ENCODE results near the gene MAP3K10.

MAP3K10 gene

GRCh38 chr19:40219721-40220276 lies 28.6 kb downstream of the MAP3K10 start:
- peaks cover 44% of the 10 kb centered on the region for H3K27me3 ChIP-seq (ENCODE audit: insufficient read depth, low read length)
- no peak overlapping the region for H3K9ac ChIP-seq (ENCODE audit: low read depth, low read length)
- no peaks in the 10 kb centered on the region for H3K9me3 ChIP-seq (ENCODE audit: insufficient read depth, low read depth, low read length)
- no peaks in the 10 kb centered on the region for H3K36me3 ChIP-seq (ENCODE audit: insufficient read depth, low read depth, low read length)
- no peak overlapping the region for H3K27ac ChIP-seq (ENCODE audit: low read length)
- H3K4me1 ChIP-seq (ENCODE audit: insufficient read depth, low read length) = no peaks in the 10 kb centered on the region
- H3K4me3 ChIP-seq (ENCODE audit: low read length) = no peak overlapping the region

GRCh38 chr19:40220674-40221073 lies 29.4 kb downstream of the MAP3K10 start:
- Histone ChIP-seq H3K9me3 (ENCODE audit: insufficient read depth, low read depth, low read length) (no peaks in the 10 kb centered on the region), H3K4me1 (ENCODE audit: insufficient read depth, low read length) (no peaks in the 10 kb centered on the region), H3K27me3 (ENCODE audit: insufficient read depth, low read length) (peaks cover 49% of the 10 kb centered on the region)

GRCh38 chr19:40221858-40222619 lies 30.8 kb downstream of the MAP3K10 start:
- Histone ChIP-seq H3K27me3 (ENCODE audit: insufficient read depth, low read length) (peaks cover 39% of the 10 kb centered on the region), H3K4me3 (ENCODE audit: low read length) (no peak overlapping the region), H3K9me3 (ENCODE audit: insufficient read depth, low read depth, low read length) (no peaks in the 10 kb centered on the region), H3K4me1 (ENCODE audit: insufficient read depth, low read length) (no peaks in the 10 kb centered on the region), H3K9ac (ENCODE audit: low read depth, low read length) (no peak overlapping the region), H3K27ac (ENCODE audit: low read length) (no peak overlapping the region), H3K36me3 (ENCODE audit: insufficient read depth, low read depth, low read length) (no peaks in the 10 kb centered on the region)

More at GRCh38 chr19:40220674-40221073, 29.4 kb downstream of the MAP3K10 start:
- Histone ChIP-seq H3K4me3 (ENCODE audit: low read length) (no peak overlapping the region), H3K36me3 (ENCODE audit: insufficient read depth, low read depth, low read length) (no peaks in the 10 kb centered on the region), H3K9ac (ENCODE audit: low read depth, low read length) (no peak overlapping the region), H3K27ac (ENCODE audit: low read length) (no peak overlapping the region)

- Histone ChIP-seq H3K27me3 (ENCODE audit: insufficient read depth, low read length) (peaks cover 32% of the 10 kb centered on the region), H3K4me3 (ENCODE audit: low read length) (no peak overlapping the region), H3K36me3 (ENCODE audit: insufficient read depth, low read depth, low read length) (no peaks in the 10 kb centered on the region), H3K4me1 (ENCODE audit: insufficient read depth, low read length) (no peaks in the 10 kb centered on the region), H3K27ac (ENCODE audit: low read length) (no peak overlapping the region), H3K9me3 (ENCODE audit: insufficient read depth, low read depth, low read length) (no peaks in the 10 kb centered on the region), H3K9ac (ENCODE audit: low read depth, low read length) (no peak overlapping the region)
Measured at GRCh38 chr19:40223135-40223822, 32.1 kb downstream of the MAP3K10 start.

GRCh38 chr19:40224342-40225150 lies 33.3 kb downstream of the MAP3K10 start:
- H3K4me1 ChIP-seq (ENCODE audit: insufficient read depth, low read length) = no peaks in the 10 kb centered on the region
- H3K4me3 ChIP-seq (ENCODE audit: low read length) = no peak overlapping the region
- H3K27me3 ChIP-seq (ENCODE audit: insufficient read depth, low read length) = peaks cover 21% of the 10 kb centered on the region
- no peak overlapping the region for H3K27ac ChIP-seq (ENCODE audit: low read length)
- H3K9me3 ChIP-seq (ENCODE audit: insufficient read depth, low read depth, low read length) = no peaks in the 10 kb centered on the region
- H3K9ac ChIP-seq (ENCODE audit: low read depth, low read length) = no peak overlapping the region
- no peaks in the 10 kb centered on the region for H3K36me3 ChIP-seq (ENCODE audit: insufficient read depth, low read depth, low read length)

GRCh38 chr19:40225440-40226305 lies 34.4 kb downstream of the MAP3K10 start:
- peaks cover 10% of the 10 kb centered on the region for H3K27me3 ChIP-seq (ENCODE audit: insufficient read depth, low read length)
- no peak overlapping the region for H3K27ac ChIP-seq (ENCODE audit: low read length)
- no peak overlapping the region for H3K9ac ChIP-seq (ENCODE audit: low read depth, low read length)
- H3K9me3 ChIP-seq (ENCODE audit: insufficient read depth, low read depth, low read length) = no peaks in the 10 kb centered on the region
- H3K36me3 ChIP-seq (ENCODE audit: insufficient read depth, low read depth, low read length) = no peaks in the 10 kb centered on the region
- no peaks in the 10 kb centered on the region for H3K4me1 ChIP-seq (ENCODE audit: insufficient read depth, low read length)
- H3K4me3 ChIP-seq (ENCODE audit: low read length) = no peak overlapping the region

- no peak overlapping the region for H3K27ac ChIP-seq (ENCODE audit: low read length)
- H3K9ac ChIP-seq (ENCODE audit: low read depth, low read length) = no peak overlapping the region
- H3K36me3 ChIP-seq (ENCODE audit: insufficient read depth, low read depth, low read length) = no peaks in the 10 kb centered on the region
- H3K27me3 ChIP-seq (ENCODE audit: insufficient read depth, low read length) = peaks cover 9% of the 10 kb centered on the region
- H3K4me3 ChIP-seq (ENCODE audit: low read length) = no peak overlapping the region
- peaks cover 10% of the 10 kb centered on the region for H3K4me1 ChIP-seq (ENCODE audit: insufficient read depth, low read length)
- no peaks in the 10 kb centered on the region for H3K9me3 ChIP-seq (ENCODE audit: insufficient read depth, low read depth, low read length)
Measured at GRCh38 chr19:40228346-40228745, 37.1 kb downstream of the MAP3K10 start.

GRCh38 chr19:40228863-40229262 lies 37.6 kb downstream of the MAP3K10 start:
- peaks cover 9% of the 10 kb centered on the region; the same call in 1 of the 2 replicates for H3K27me3 ChIP-seq (ENCODE audit: insufficient read depth, low read length)
- peaks cover 10% of the 10 kb centered on the region for H3K4me1 ChIP-seq (ENCODE audit: insufficient read depth, low read length)
- no peaks in the 10 kb centered on the region for H3K36me3 ChIP-seq (ENCODE audit: insufficient read depth, low read depth, low read length)
- H3K9ac ChIP-seq (ENCODE audit: low read depth, low read length) = no peak overlapping the region
- no peak overlapping the region for H3K27ac ChIP-seq (ENCODE audit: low read length)
- no peak overlapping the region for H3K4me3 ChIP-seq (ENCODE audit: low read length)
- no peaks in the 10 kb centered on the region for H3K9me3 ChIP-seq (ENCODE audit: insufficient read depth, low read depth, low read length)

GRCh38 chr19:40229484-40229883 lies 38.3 kb downstream of the MAP3K10 start:
- H3K4me3 ChIP-seq (ENCODE audit: low read length) = no peak overlapping the region
- no peak overlapping the region for H3K9ac ChIP-seq (ENCODE audit: low read depth, low read length)
- peaks cover 10% of the 10 kb centered on the region for H3K4me1 ChIP-seq (ENCODE audit: insufficient read depth, low read length)
- no peaks in the 10 kb centered on the region for H3K9me3 ChIP-seq (ENCODE audit: insufficient read depth, low read depth, low read length)
- peaks cover 9% of the 10 kb centered on the region; the same call in 1 of the 2 replicates for H3K27me3 ChIP-seq (ENCODE audit: insufficient read depth, low read length)
- H3K27ac ChIP-seq (ENCODE audit: low read length) = no peak overlapping the region
- no peaks in the 10 kb centered on the region for H3K36me3 ChIP-seq (ENCODE audit: insufficient read depth, low read depth, low read length)

GRCh38 chr19:40229926-40230417 lies 38.7 kb downstream of the MAP3K10 start:
- H3K9me3 ChIP-seq (ENCODE audit: insufficient read depth, low read depth, low read length) = no peaks in the 10 kb centered on the region
- H3K4me3 ChIP-seq (ENCODE audit: low read length) = no peak overlapping the region
- H3K9ac ChIP-seq (ENCODE audit: low read depth, low read length) = no peak overlapping the region
- peaks cover 3% of the 10 kb centered on the region for H3K36me3 ChIP-seq (ENCODE audit: insufficient read depth, low read depth, low read length)
- peaks cover 9% of the 10 kb centered on the region; the same call in 1 of the 2 replicates for H3K27me3 ChIP-seq (ENCODE audit: insufficient read depth, low read length)
- no peak overlapping the region for H3K27ac ChIP-seq (ENCODE audit: low read length)
- H3K4me1 ChIP-seq (ENCODE audit: insufficient read depth, low read length) = peaks cover 10% of the 10 kb centered on the region
